Measurements from ENCODE around the gene FYB1. TPM values are rescaled to one million over a fixed set of nuclear protein-coding genes. Genes with fewer than 3 reads are reported as not detected.

The FYB1 gene
- total and polyA plus RNA-seq, 8 donors, result 2.0 to 22.9 (median 4.2) TPM

GRCh38 chr5:39116344-39117170 is 102.8 kb downstream of the FYB1 start:
- intact Hi-C loops (cut with DNase I; ENCODE audit: low total_unique reads), result no loop called here
- H3K27me3 ChIP-seq, result no peaks in the 10 kb centered on the region
- H3K27ac ChIP-seq, result no peak overlapping the region
- no peak overlapping the region for H3K4me3 ChIP-seq
- WGBS, 5 donors, result 83 to 90% (median 88%) methylated on average over 3 of the region's 3 CpGs
- H3K4me1 ChIP-seq, result peaks cover 0 to 9% (median 4%) of the 10 kb centered on the region in 4 donors
- H3K9me3 ChIP-seq, result no peaks in the 10 kb centered on the region
- TF ChIP-seq CTCF (IDR thresholded peaks at IDR 0.05), result no peak
- no peak for TF ChIP-seq EP300 (IDR thresholded peaks at IDR 0.05)
- no peak for TF ChIP-seq POLR2A (IDR thresholded peaks at IDR 0.05)
- TF ChIP-seq POLR2AphosphoS5 (IDR thresholded peaks at IDR 0.05), result no peak
- H3K36me3 ChIP-seq, result peaks cover 0 to 6% (median 0%) of the 10 kb centered on the region in 4 donors
- DNase-seq, result no peak

GRCh38 chr5:39115644-39116343 is 103.6 kb downstream of the FYB1 start:
- Histone ChIP-seq H3K4me1 (peaks cover 0 to 9% (median 4%) of the 10 kb centered on the region in 4 donors), H3K4me3 (no peak overlapping the region), H3K36me3 (peaks cover 0 to 6% (median 0%) of the 10 kb centered on the region in 4 donors), H3K27ac (no peak overlapping the region), H3K9me3 (no peaks in the 10 kb centered on the region), H3K27me3 (no peaks in the 10 kb centered on the region)
- intact Hi-C loops (cut with DNase I; ENCODE audit: low total_unique reads), result no loop called here
- WGBS, 5 donors, result 54 to 63% (median 62%) methylated on average over 5 of the region's 5 CpGs
- DNase-seq, result no peak
- no peak for TF ChIP-seq CTCF (IDR thresholded peaks at IDR 0.05)
- TF ChIP-seq POLR2A (IDR thresholded peaks at IDR 0.05), result no peak
- no peak for TF ChIP-seq POLR2AphosphoS5 (IDR thresholded peaks at IDR 0.05)
- no peak for TF ChIP-seq EP300 (IDR thresholded peaks at IDR 0.05)

- no peak for DNase-seq
- Histone ChIP-seq H3K4me1 (peaks cover 0 to 9% (median 4%) of the 10 kb centered on the region in 4 donors), H3K27ac (no peak overlapping the region), H3K36me3 (peaks cover 0 to 6% (median 0%) of the 10 kb centered on the region in 4 donors), H3K27me3 (no peaks in the 10 kb centered on the region), H3K4me3 (no peak overlapping the region), H3K9me3 (no peaks in the 10 kb centered on the region)
- intact Hi-C loops (cut with DNase I; ENCODE audit: low total_unique reads), result no loop called here
- 84 to 93% (median 88%) methylated on average over 4 of the region's 4 CpGs for WGBS, 5 donors
- TF ChIP-seq POLR2AphosphoS5 (IDR thresholded peaks at IDR 0.05), result no peak
Measured at GRCh38 chr5:39114155-39114554, 105.2 kb downstream of the FYB1 start.

GRCh38 chr5:39113354-39113953 is 105.9 kb downstream of the FYB1 start:
- intact Hi-C loops (cut with DNase I; ENCODE audit: low total_unique reads), result no loop called here
- no peak for DNase-seq
- 78 to 85% (median 80%) methylated on average over 4 of the region's 4 CpGs for WGBS, 5 donors

More at GRCh38 chr5:39113354-39113953, 105.9 kb downstream of the FYB1 start:
- Histone ChIP-seq H3K36me3 (peaks cover 0 to 4% (median 0%) of the 10 kb centered on the region in 4 donors), H3K9me3 (no peaks in the 10 kb centered on the region), H3K4me1 (peaks cover 0 to 9% (median 4%) of the 10 kb centered on the region in 4 donors), H3K27ac (no peak overlapping the region), H3K27me3 (no peaks in the 10 kb centered on the region), H3K4me3 (no peak overlapping the region)
- TF ChIP-seq CTCF (IDR thresholded peaks at IDR 0.05), result no peak
- no peak for TF ChIP-seq EP300 (IDR thresholded peaks at IDR 0.05)
- TF ChIP-seq POLR2AphosphoS5 (IDR thresholded peaks at IDR 0.05), result no peak
- TF ChIP-seq POLR2A (IDR thresholded peaks at IDR 0.05), result no peak

All from stomach (tissue), 9 donors.